ENCODE measurements around the gene RAP2A. TPM values are rescaled to one million over a fixed set of nuclear protein-coding genes. Genes with fewer than 3 reads are reported as not detected.
A peak's percentile ranks its signal among the peaks of the same experiment; 100 is the strongest.

Gene RAP2A
- total RNA-seq, 4 donors from 2014 or later: 15.8 to 26.9 (median 18.2) TPM

DNA sequence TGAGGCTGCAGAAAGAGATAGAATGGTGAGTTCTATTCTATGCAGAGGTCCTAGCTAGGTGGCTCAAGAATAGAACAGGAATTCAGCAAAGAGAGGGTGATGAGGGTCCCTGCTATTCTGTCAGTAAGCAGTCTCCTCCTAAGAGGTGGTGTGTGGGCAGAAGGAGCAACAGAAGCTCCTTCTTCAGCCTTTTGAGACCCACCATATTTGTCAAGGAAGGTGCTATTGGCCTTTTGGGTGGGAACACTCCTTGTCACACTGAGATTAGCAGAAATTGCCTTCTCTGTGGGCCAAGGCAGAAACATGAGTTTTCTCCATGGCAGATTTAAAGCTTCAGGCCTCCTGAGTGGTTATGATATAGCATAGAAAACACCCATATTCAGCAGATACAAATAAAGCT, 39.4 kb upstream of the RAP2A start:
- intact Hi-C loops (cut with DNase I): no loop called here
- no peak for DNase-seq
- Histone ChIP-seq H3K9me3 (no peaks in the 10 kb centered on the region), H3K27me3 (no peaks in the 10 kb centered on the region), H3K27ac (no peak overlapping the region), H3K4me1 (peaks cover 0 to 4% of the 10 kb centered on the region in 2 donors), H3K4me3 (replicated peaks in 1 of 3) (no peak overlapping the region), H3K36me3 (peaks cover 0 to 4% of the 10 kb centered on the region in 2 donors)
- TF ChIP-seq POLR2A (IDR thresholded peaks at IDR 0.05): no peak
- TF ChIP-seq, protein P1, sequence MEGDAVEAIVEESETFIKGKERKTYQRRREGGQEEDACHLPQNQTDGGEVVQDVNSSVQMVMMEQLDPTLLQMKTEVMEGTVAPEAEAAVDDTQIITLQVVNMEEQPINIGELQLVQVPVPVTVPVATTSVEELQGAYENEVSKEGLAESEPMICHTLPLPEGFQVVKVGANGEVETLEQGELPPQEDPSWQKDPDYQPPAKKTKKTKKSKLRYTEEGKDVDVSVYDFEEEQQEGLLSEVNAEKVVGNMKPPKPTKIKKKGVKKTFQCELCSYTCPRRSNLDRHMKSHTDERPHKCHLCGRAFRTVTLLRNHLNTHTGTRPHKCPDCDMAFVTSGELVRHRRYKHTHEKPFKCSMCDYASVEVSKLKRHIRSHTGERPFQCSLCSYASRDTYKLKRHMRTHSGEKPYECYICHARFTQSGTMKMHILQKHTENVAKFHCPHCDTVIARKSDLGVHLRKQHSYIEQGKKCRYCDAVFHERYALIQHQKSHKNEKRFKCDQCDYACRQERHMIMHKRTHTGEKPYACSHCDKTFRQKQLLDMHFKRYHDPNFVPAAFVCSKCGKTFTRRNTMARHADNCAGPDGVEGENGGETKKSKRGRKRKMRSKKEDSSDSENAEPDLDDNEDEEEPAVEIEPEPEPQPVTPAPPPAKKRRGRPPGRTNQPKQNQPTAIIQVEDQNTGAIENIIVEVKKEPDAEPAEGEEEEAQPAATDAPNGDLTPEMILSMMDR (IDR thresholded peaks at IDR 0.05): no peak

DNA sequence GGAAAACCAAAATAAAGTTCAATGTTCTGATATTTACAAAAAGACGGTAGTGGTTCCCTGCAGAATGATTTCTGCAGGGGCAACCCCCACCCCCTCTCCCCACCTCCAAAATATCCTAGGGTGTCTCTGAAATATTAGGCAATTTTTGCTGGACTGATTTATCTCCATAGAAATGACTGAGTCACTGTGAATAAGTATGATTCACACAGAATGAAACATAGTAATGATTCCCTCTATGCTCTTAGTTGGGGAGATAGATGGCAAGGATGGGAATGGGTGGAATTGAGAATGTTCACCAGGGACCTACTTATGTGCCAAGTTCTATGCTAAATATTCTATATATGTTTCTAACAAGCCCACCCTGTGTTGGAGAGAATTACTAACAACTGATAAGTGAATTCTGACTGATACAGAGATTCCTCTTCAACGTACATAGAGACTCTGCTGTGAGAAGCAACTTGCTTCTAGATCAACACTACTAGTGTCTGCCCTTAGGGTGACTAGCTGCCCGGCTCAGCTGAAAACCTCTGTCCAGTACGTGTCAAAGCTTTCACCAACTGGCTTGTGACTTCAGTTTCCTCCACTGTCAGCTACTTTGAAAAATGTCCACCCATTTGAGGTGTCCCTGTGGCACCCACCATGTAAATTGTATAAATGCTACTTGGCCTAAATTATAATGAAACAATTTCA, 38.4 kb upstream of the RAP2A start:
- H3K36me3 ChIP-seq: peaks cover 0 to 4% of the 10 kb centered on the region in 2 donors
- no peak overlapping the region for H3K27ac ChIP-seq
- intact Hi-C loops (cut with DNase I): no loop called here
- H3K4me1 ChIP-seq: peaks cover 0 to 4% of the 10 kb centered on the region in 2 donors
- 97% methylated on average over 4 of the region's 4 CpGs for WGBS, 2 donors
- TF ChIP-seq POLR2A (IDR thresholded peaks at IDR 0.05): no peak
- TF ChIP-seq, protein P1 (IDR thresholded peaks at IDR 0.05): no peak
- DNase-seq: no peak
- no peaks in the 10 kb centered on the region for H3K9me3 ChIP-seq
- no peak overlapping the region for H3K4me3 ChIP-seq (replicated peaks in 1 of 3)
- no peaks in the 10 kb centered on the region for H3K27me3 ChIP-seq

DNA sequence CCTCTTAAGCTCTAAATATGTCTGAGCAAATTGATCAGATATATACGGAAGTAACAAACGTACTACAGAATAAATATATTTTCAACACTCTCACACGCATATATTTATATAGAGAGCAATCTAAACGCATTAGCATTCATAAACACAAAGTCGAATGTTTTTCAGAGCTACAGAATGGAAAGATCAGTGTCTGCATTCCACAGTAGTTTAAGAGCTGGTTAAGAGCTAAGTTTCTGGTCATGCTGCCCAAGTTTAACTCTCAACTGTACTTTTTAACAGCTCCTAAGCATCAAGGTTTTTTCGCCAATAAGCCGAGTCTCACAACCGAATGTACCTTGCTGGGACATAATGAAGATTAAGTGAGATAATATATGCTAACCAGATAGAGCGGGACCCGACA, 36.7 kb upstream of the RAP2A start:
- no peak overlapping the region for H3K4me3 ChIP-seq (replicated peaks in 1 of 3)
- no peaks in the 10 kb centered on the region for H3K27me3 ChIP-seq
- H3K36me3 ChIP-seq: no peaks in the 10 kb centered on the region
- DNase-seq: no peak
- peaks cover 0 to 4% of the 10 kb centered on the region in 2 donors for H3K4me1 ChIP-seq
- TF ChIP-seq, protein P1 (IDR thresholded peaks at IDR 0.05): no peak
- no peak for TF ChIP-seq POLR2A (IDR thresholded peaks at IDR 0.05)
- WGBS, 2 donors: 25 to 44% methylated on average over 10 of the region's 10 CpGs
- H3K9me3 ChIP-seq: no peaks in the 10 kb centered on the region
- intact Hi-C loops (cut with DNase I): no loop called here
- H3K27ac ChIP-seq: peak overlapping the region in 1 of 3 donors; percentile 14

DNA sequence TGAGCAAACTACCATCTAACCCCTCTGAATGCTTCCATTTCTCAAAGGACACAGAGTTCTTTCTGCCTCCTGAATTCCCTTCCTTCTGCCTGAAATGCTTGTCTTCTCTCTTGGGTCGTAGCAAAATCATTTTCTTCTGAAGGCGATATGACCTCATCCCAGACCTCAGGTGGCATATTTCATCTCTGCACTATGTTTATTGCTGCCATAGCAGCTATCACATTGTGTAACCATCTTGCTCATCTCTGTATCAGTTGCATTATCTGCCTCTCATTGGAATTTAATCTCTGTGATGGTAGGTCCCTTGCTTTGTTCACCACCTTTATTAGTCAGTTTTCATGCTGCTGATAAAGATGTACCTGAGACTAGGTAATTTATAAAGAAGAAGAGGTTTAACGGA, 32.5 kb upstream of the RAP2A start:
- no peaks in the 10 kb centered on the region for H3K27me3 ChIP-seq
- no peak for DNase-seq
- no peaks in the 10 kb centered on the region for H3K9me3 ChIP-seq
- H3K27ac ChIP-seq: no peak overlapping the region
- 60 to 63% methylated on average over 3 of the region's 3 CpGs for WGBS, 2 donors
- no peaks in the 10 kb centered on the region for H3K36me3 ChIP-seq
- H3K4me3 ChIP-seq (replicated peaks in 1 of 3): no peak overlapping the region
- no peak for TF ChIP-seq POLR2A (IDR thresholded peaks at IDR 0.05)
- TF ChIP-seq, protein P1 (IDR thresholded peaks at IDR 0.05): no peak
- intact Hi-C loops (cut with DNase I): no loop called here
- peaks cover 0 to 4% of the 10 kb centered on the region in 2 donors for H3K4me1 ChIP-seq

DNA sequence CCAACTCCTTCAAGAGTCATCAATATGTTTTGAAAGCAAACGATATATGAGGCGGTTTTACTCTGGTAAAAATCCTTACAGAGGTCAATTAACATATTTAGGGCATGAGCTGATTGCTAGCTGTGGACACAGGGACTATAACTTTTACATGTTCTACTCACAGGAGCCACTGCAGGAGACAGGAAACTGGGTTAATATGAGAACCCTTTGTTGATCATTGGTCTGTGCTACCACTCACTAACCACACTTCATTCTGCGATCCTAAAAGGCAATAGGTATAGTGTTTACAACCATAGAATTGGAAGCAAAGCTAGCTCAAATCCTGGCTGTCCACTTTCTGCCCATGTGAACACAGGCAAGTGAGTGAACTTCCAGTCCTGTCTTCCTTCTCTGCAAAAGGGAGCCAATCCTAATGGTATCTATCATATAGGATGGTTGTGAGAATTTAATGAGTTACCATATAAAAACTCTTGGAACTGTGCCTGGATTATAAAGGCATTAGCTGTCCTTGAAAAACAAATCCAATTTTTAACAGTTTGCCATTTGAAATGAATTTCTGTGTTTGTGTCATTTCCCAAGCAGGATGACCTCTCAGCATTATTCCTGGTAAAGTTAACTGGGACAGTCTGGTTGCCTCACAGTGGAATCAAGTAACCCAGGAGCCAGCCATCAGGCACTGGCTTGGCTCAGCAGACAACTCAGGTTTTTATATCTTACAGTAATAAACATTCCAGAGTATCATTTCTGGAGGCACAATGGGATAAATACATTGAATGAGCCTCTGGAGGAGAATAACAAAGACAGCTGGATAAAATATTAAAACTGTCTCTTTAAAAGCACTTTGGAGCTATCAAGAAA, 29.8 kb upstream of the RAP2A start:
- Histone ChIP-seq H3K27me3 (no peaks in the 10 kb centered on the region), H3K4me3 (replicated peaks in 1 of 3) (no peak overlapping the region), H3K4me1 (no peaks in the 10 kb centered on the region), H3K9me3 (no peaks in the 10 kb centered on the region), H3K27ac (no peak overlapping the region), H3K36me3 (no peaks in the 10 kb centered on the region)
- 71 to 87% methylated on average over 3 of the region's 3 CpGs for WGBS, 2 donors
- no peak for DNase-seq
- TF ChIP-seq POLR2A (IDR thresholded peaks at IDR 0.05): no peak
- TF ChIP-seq, protein P1 (IDR thresholded peaks at IDR 0.05): no peak
- intact Hi-C loops (cut with DNase I): no loop called here
